ES-I3 (cell line): ENCODE data around the gene PRRG1.
"Not testable (repeated sequence)": the region's sequence is repeated elsewhere in the genome, so short reads cannot be mapped to it uniquely, and the experiment has no call there.

Source experiments
- H3K36me3 ChIP-seq: 2 replicates; pipeline ENCODE4 v1.6.1; 2013; ENCODE audit warnings: mild to moderate bottlenecking, low read length, control low read depth, moderate library complexity; ENCODE audit not compliant: insufficient read depth
- H3K4me1 ChIP-seq: 2 replicates; pipeline ENCODE4 v1.6.1; 2013; ENCODE audit warnings: mild to moderate bottlenecking, control low read depth, low read length; ENCODE audit not compliant: insufficient read depth
- H3K9ac ChIP-seq: 2 replicates; pipeline ENCODE4 v1.6.1; 2013; ENCODE audit warnings: low read depth, mild to moderate bottlenecking, low read length, moderate library complexity
- H3K9me3 ChIP-seq: 2 replicates; pipeline ENCODE4 v1.6.1; 2013; ENCODE audit warnings: mild to moderate bottlenecking, low read length, moderate library complexity; ENCODE audit not compliant: control insufficient read depth, insufficient read depth

PRRG1 gene

GRCh38 chrX:37349221-37350033, at the start of gene PRRG1:
PRRG1 (plus strand) TSS chrX:37349364; CDS start chrX:37406250, 56,886 bp downstream.
- Histone ChIP-seq H3K4me1 (peaks cover 16% of the 10 kb centered on the region; the same call in 1 of the 2 replicates), H3K9me3 (no peaks in the 10 kb centered on the region), H3K9ac (peak within 1 kb of the TSS; percentile 55), H3K36me3 (no peaks in the 10 kb centered on the region)

- no peaks in the 10 kb centered on the region for H3K36me3 ChIP-seq
- H3K4me1 ChIP-seq: no peaks in the 10 kb centered on the region
- H3K9ac ChIP-seq: no peak overlapping the region
- H3K9me3 ChIP-seq: no peaks in the 10 kb centered on the region
These were observed 46.6 kb upstream of the PRRG1 start for GRCh38 chrX:37302569-37302968.

GRCh38 chrX:37305238-37305637, 43.9 kb upstream of the PRRG1 start:
- H3K9me3 ChIP-seq, H3K36me3 ChIP-seq, H3K9ac ChIP-seq, H3K4me1 ChIP-seq: not testable (repeated sequence)

- Histone ChIP-seq H3K36me3 (no peaks in the 10 kb centered on the region), H3K4me1 (peaks cover 6% of the 10 kb centered on the region), H3K9ac (no peak overlapping the region), H3K9me3 (no peaks in the 10 kb centered on the region)
These were observed 34.6 kb upstream of the PRRG1 start for GRCh38 chrX:37314531-37314930.

- Histone ChIP-seq H3K36me3 (no peaks in the 10 kb centered on the region), H3K9me3 (no peaks in the 10 kb centered on the region), H3K4me1 (peaks cover 6% of the 10 kb centered on the region), H3K9ac (no peak overlapping the region)
These were observed 33.5 kb upstream of the PRRG1 start for GRCh38 chrX:37315511-37316248.

- H3K9me3 ChIP-seq: no peaks in the 10 kb centered on the region
- no peaks in the 10 kb centered on the region for H3K4me1 ChIP-seq
- H3K9ac ChIP-seq: no peak overlapping the region
- H3K36me3 ChIP-seq: no peaks in the 10 kb centered on the region
These were observed 28.5 kb upstream of the PRRG1 start for GRCh38 chrX:37320541-37321203.

GRCh38 chrX:37330642-37331041, 18.5 kb upstream of the PRRG1 start:
- Histone ChIP-seq H3K4me1 (no peaks in the 10 kb centered on the region), H3K36me3 (no peaks in the 10 kb centered on the region), H3K9ac (no peak overlapping the region), H3K9me3 (no peaks in the 10 kb centered on the region)

GRCh38 chrX:37331546-37331945, 17.6 kb upstream of the PRRG1 start:
- Histone ChIP-seq H3K4me1 (peaks cover 3% of the 10 kb centered on the region; the same call in 1 of the 2 replicates), H3K36me3 (no peaks in the 10 kb centered on the region), H3K9ac (no peak overlapping the region), H3K9me3 (no peaks in the 10 kb centered on the region)

GRCh38 chrX:37332055-37332454, 17.1 kb upstream of the PRRG1 start:
- Histone ChIP-seq H3K9me3 (no peaks in the 10 kb centered on the region), H3K36me3 (no peaks in the 10 kb centered on the region), H3K4me1 (peaks cover 7% of the 10 kb centered on the region; the same call in 1 of the 2 replicates), H3K9ac (no peak overlapping the region)

GRCh38 chrX:37332987-37333658, 16.0 kb upstream of the PRRG1 start:
- H3K4me1 ChIP-seq: peaks cover 7% of the 10 kb centered on the region; the same call in 1 of the 2 replicates
- no peak overlapping the region for H3K9ac ChIP-seq
- H3K9me3 ChIP-seq: no peaks in the 10 kb centered on the region
- H3K36me3 ChIP-seq: no peaks in the 10 kb centered on the region

- Histone ChIP-seq H3K9ac (no peak overlapping the region), H3K9me3 (no peaks in the 10 kb centered on the region), H3K4me1 (peaks cover 16% of the 10 kb centered on the region; the same call in 1 of the 2 replicates), H3K36me3 (no peaks in the 10 kb centered on the region)
These were observed 1.7 kb upstream of the PRRG1 start for GRCh38 chrX:37347420-37347819.

GRCh38 chrX:37348231-37348970, 763 bp upstream of the PRRG1 start:
- Histone ChIP-seq H3K36me3 (no peaks in the 10 kb centered on the region), H3K4me1 (peaks cover 16% of the 10 kb centered on the region; the same call in 1 of the 2 replicates), H3K9ac (peak overlapping the region; percentile 47), H3K9me3 (no peaks in the 10 kb centered on the region)

- H3K4me1 ChIP-seq: peaks cover 16% of the 10 kb centered on the region; the same call in 1 of the 2 replicates
- no peaks in the 10 kb centered on the region for H3K36me3 ChIP-seq
- no peaks in the 10 kb centered on the region for H3K9me3 ChIP-seq
- peak overlapping the region; percentile 47 for H3K9ac ChIP-seq
These were observed 268 bp upstream of the PRRG1 start for GRCh38 chrX:37348971-37349220.

- H3K4me1 ChIP-seq: peaks cover 16% of the 10 kb centered on the region; the same call in 1 of the 2 replicates
- no peaks in the 10 kb centered on the region for H3K36me3 ChIP-seq
- no peaks in the 10 kb centered on the region for H3K9me3 ChIP-seq
- H3K9ac ChIP-seq: peak overlapping the region; percentile 55
These were observed 836 bp downstream of the PRRG1 start for GRCh38 chrX:37350034-37350365.
